LNCAP (cell line): ENCODE results near the gene MMP15.

Source experiments
- CTCF ChIP-seq: fragments of 450-650 bp; IDR thresholded peaks from 2 replicates; pipeline ENCODE4 v1.5.1; 2017; ENCODE audit warnings: mild to moderate bottlenecking

Gene MMP15

GRCh38 chr16:58031016-58031800, 5.7 kb downstream of the MMP15 start:
- TF ChIP-seq CTCF = no peak

- TF ChIP-seq CTCF = no peak
Measured at GRCh38 chr16:58032710-58033293, 7.2 kb downstream of the MMP15 start.

GRCh38 chr16:58034128-58034685, 8.7 kb downstream of the MMP15 start:
- no peak for TF ChIP-seq CTCF

GRCh38 chr16:58034774-58035173, 9.2 kb downstream of the MMP15 start:
- no peak for TF ChIP-seq CTCF

- TF ChIP-seq CTCF = no peak
Measured at GRCh38 chr16:58035356-58036170, 10.0 kb downstream of the MMP15 start.

GRCh38 chr16:58036943-58037342, 11.4 kb downstream of the MMP15 start:
- no peak for TF ChIP-seq CTCF

- TF ChIP-seq CTCF = no peak
Measured at GRCh38 chr16:58037365-58038057, 12.0 kb downstream of the MMP15 start.
